ENCODE measurements around the gene PTPN23.

The PTPN23 gene

GRCh38 chr3:47424434-47425382 lies 43.9 kb downstream of the PTPN23 start:
- H4K20me1 ChIP-seq = 0 out of 2 replicates have a peak, but pooled peaks cover 4% of the 10 kb centered on the region
- H3K36me3 ChIP-seq = peaks cover 94% of the 10 kb centered on the region
- H3K4me2 ChIP-seq = no peak overlapping the region
- H3K27me3 ChIP-seq = no peaks in the 10 kb centered on the region
- H3K9me3 ChIP-seq = no peaks in the 10 kb centered on the region
- TF ChIP-seq Cebpa-rat (IDR thresholded peaks at IDR 0.05) = no peak
- peaks cover 19% of the 10 kb centered on the region for H3K4me1 ChIP-seq
- H3K27ac ChIP-seq = no peak overlapping the region
- no peak overlapping the region for H3K4me3 ChIP-seq
- no peak overlapping the region for H3K9ac ChIP-seq

GRCh38 chr3:47425383-47425778 lies 44.6 kb downstream of the PTPN23 start:
- Histone ChIP-seq H3K27ac (no peak overlapping the region), H3K9ac (no peak overlapping the region), H3K9me3 (no peaks in the 10 kb centered on the region), H3K36me3 (peaks cover 94% of the 10 kb centered on the region), H3K4me2 (no peak overlapping the region), H3K27me3 (no peaks in the 10 kb centered on the region), H4K20me1 (peaks cover 8% of the 10 kb centered on the region), H3K4me1 (peaks cover 19% of the 10 kb centered on the region), H3K4me3 (no peak overlapping the region)
- TF ChIP-seq Cebpa-rat (IDR thresholded peaks at IDR 0.05) = no peak

GRCh38 chr3:47425959-47426358 lies 45.1 kb downstream of the PTPN23 start:
- H4K20me1 ChIP-seq = peaks cover 14% of the 10 kb centered on the region
- H3K4me1 ChIP-seq = peaks cover 14% of the 10 kb centered on the region
- H3K27ac ChIP-seq = no peak overlapping the region
- H3K27me3 ChIP-seq = no peaks in the 10 kb centered on the region
- no peak overlapping the region for H3K4me3 ChIP-seq
- H3K4me2 ChIP-seq = no peak overlapping the region
- no peaks in the 10 kb centered on the region for H3K9me3 ChIP-seq
- TF ChIP-seq Cebpa-rat (IDR thresholded peaks at IDR 0.05) = no peak
- H3K36me3 ChIP-seq = peaks cover 94% of the 10 kb centered on the region
- no peak overlapping the region for H3K9ac ChIP-seq

GRCh38 chr3:47427866-47428265 lies 47.0 kb downstream of the PTPN23 start:
- no peak overlapping the region for H3K27ac ChIP-seq
- no peak for TF ChIP-seq Cebpa-rat (IDR thresholded peaks at IDR 0.05)
- H3K9me3 ChIP-seq = no peaks in the 10 kb centered on the region
- no peak overlapping the region for H3K4me2 ChIP-seq
- H3K27me3 ChIP-seq = no peaks in the 10 kb centered on the region
- no peak overlapping the region for H3K9ac ChIP-seq
- H3K4me1 ChIP-seq = no peaks in the 10 kb centered on the region
- H3K36me3 ChIP-seq = peaks cover 100% of the 10 kb centered on the region
- H4K20me1 ChIP-seq = peaks cover 14% of the 10 kb centered on the region
- H3K4me3 ChIP-seq = no peak overlapping the region

- Histone ChIP-seq H4K20me1 (peaks cover 14% of the 10 kb centered on the region), H3K9ac (no peak overlapping the region), H3K36me3 (peaks cover 100% of the 10 kb centered on the region), H3K27ac (no peak overlapping the region), H3K9me3 (no peaks in the 10 kb centered on the region), H3K4me3 (no peak overlapping the region), H3K4me1 (no peaks in the 10 kb centered on the region), H3K27me3 (no peaks in the 10 kb centered on the region), H3K4me2 (no peak overlapping the region)
- no peak for TF ChIP-seq Cebpa-rat (IDR thresholded peaks at IDR 0.05)
Measured at GRCh38 chr3:47428662-47429061, 47.8 kb downstream of the PTPN23 start.

GRCh38 chr3:47429476-47430270 lies 48.9 kb downstream of the PTPN23 start:
- no peaks in the 10 kb centered on the region for H3K4me1 ChIP-seq
- no peak overlapping the region for H3K4me3 ChIP-seq
- H3K9me3 ChIP-seq = no peaks in the 10 kb centered on the region
- peaks cover 14% of the 10 kb centered on the region for H4K20me1 ChIP-seq
- H3K4me2 ChIP-seq = no peak overlapping the region
- H3K27me3 ChIP-seq = no peaks in the 10 kb centered on the region
- no peak overlapping the region for H3K27ac ChIP-seq
- H3K9ac ChIP-seq = no peak overlapping the region
- TF ChIP-seq Cebpa-rat (IDR thresholded peaks at IDR 0.05) = no peak
- H3K36me3 ChIP-seq = peaks cover 100% of the 10 kb centered on the region

- H3K9ac ChIP-seq = no peak overlapping the region
- H4K20me1 ChIP-seq = peaks cover 17% of the 10 kb centered on the region
- no peak overlapping the region for H3K4me2 ChIP-seq
- H3K27ac ChIP-seq = no peak overlapping the region
- H3K27me3 ChIP-seq = no peaks in the 10 kb centered on the region
- no peaks in the 10 kb centered on the region for H3K9me3 ChIP-seq
- TF ChIP-seq Cebpa-rat (IDR thresholded peaks at IDR 0.05) = no peak
- H3K36me3 ChIP-seq = peaks cover 98% of the 10 kb centered on the region
- H3K4me1 ChIP-seq = no peaks in the 10 kb centered on the region
- no peak overlapping the region for H3K4me3 ChIP-seq
Measured at GRCh38 chr3:47430606-47431005, 49.8 kb downstream of the PTPN23 start.

- H3K4me2 ChIP-seq = no peak overlapping the region
- TF ChIP-seq Cebpa-rat (IDR thresholded peaks at IDR 0.05) = no peak
- no peaks in the 10 kb centered on the region for H3K4me1 ChIP-seq
- H3K4me3 ChIP-seq = no peak overlapping the region
- H3K9me3 ChIP-seq = no peaks in the 10 kb centered on the region
- H4K20me1 ChIP-seq = peaks cover 23% of the 10 kb centered on the region
- no peaks in the 10 kb centered on the region for H3K27me3 ChIP-seq
- peaks cover 98% of the 10 kb centered on the region for H3K36me3 ChIP-seq
- H3K9ac ChIP-seq = no peak overlapping the region
- no peak overlapping the region for H3K27ac ChIP-seq
Measured at GRCh38 chr3:47431225-47431624, 50.4 kb downstream of the PTPN23 start.

GRCh38 chr3:47432673-47433072 lies 51.9 kb downstream of the PTPN23 start:
- H3K4me2 ChIP-seq = no peak overlapping the region
- no peak overlapping the region for H3K27ac ChIP-seq
- no peak for TF ChIP-seq Cebpa-rat (IDR thresholded peaks at IDR 0.05)
- peaks cover 38% of the 10 kb centered on the region for H4K20me1 ChIP-seq
- H3K27me3 ChIP-seq = no peaks in the 10 kb centered on the region
- H3K4me1 ChIP-seq = no peaks in the 10 kb centered on the region
- H3K36me3 ChIP-seq = peaks cover 98% of the 10 kb centered on the region
- no peak overlapping the region for H3K4me3 ChIP-seq
- no peak overlapping the region for H3K9ac ChIP-seq
- no peaks in the 10 kb centered on the region for H3K9me3 ChIP-seq

GRCh38 chr3:47433796-47434195 lies 53.0 kb downstream of the PTPN23 start:
- Histone ChIP-seq H3K4me3 (no peak overlapping the region), H3K9ac (no peak overlapping the region), H3K27me3 (no peaks in the 10 kb centered on the region), H4K20me1 (peaks cover 40% of the 10 kb centered on the region), H3K36me3 (peaks cover 98% of the 10 kb centered on the region), H3K4me2 (no peak overlapping the region), H3K9me3 (no peaks in the 10 kb centered on the region), H3K27ac (no peak overlapping the region), H3K4me1 (no peaks in the 10 kb centered on the region)
- TF ChIP-seq Cebpa-rat (IDR thresholded peaks at IDR 0.05) = no peak

Measured in BLaER1 (cell line).